K562 (cell line): ENCODE data around the gene NARF. TPM values are rescaled to one million over a fixed set of nuclear protein-coding genes. Genes with fewer than 3 reads are reported as not detected.

Source experiments
- ATAC-seq: fragments of 200-7000 bp; cut with Tn5 transposase; 3 replicates; pipeline ENCODE4 v1.9.1; 2020; ENCODE audit warnings: moderate library complexity
- BruUV-seq: library from RNA; stranded (reverse); fragments of 400-500 nt; replicated peaks from 2 replicates; lab custom pipeline; 2021; lab: Mats Ljungman, UMichigan
- CTCF ChIA-PET: fragments of 300-600 bp; formaldehyde crosslinking; extraction: SDS; loops from one replicate; lab custom pipeline; 2021; ENCODE audit warnings: low intra/inter-chr PET ratio; lab: Yijun Ruan, JAX
- POLR2A ChIA-PET: fragments of 300-600, 350-650 bp; sonication (Branson Sonifier 250); formaldehyde crosslinking; extraction: SDS; loops from one replicate; lab custom pipeline; 2021; ENCODE audit warnings: antibody characterized with exemption, inconsistent platforms; lab: Yijun Ruan, JAX
- DNase-seq, 4 experiments: peaks; one replicate each; pipeline versions ENCODE4 v3.0.0 to v3.0.0-alpha.2; 2011 to 2018; ENCODE audit warnings: low spot score in 3 of 4, mixed read lengths in 3 of 4; ENCODE audit errors: extremely low read depth in 1 of 4
- FAIRE-seq: peaks from 2 replicates; lab custom pipeline; 2011; peaks lifted over from hg19 to GRCh38; lab: Jason Lieb, UNC
- H2AFZ ChIP-seq: 2 replicates; pipeline ENCODE4 v1.6.0; 2011; ENCODE audit warnings: low read depth, low read length, control low read depth, inconsistent platforms
- H3K27ac ChIP-seq: fragments of 200-600 bp; 3 replicates; pipeline ENCODE4 v1.8.0; 2011; ENCODE audit warnings: low read depth, mild to moderate bottlenecking, control low read depth, inconsistent platforms, low read length, moderate library complexity, mixed read lengths; ENCODE audit errors: extremely low read depth
- H3K27me3 ChIP-seq, 2 experiments: fragments of 300-600 bp in 1 of 2; 2 replicates in 1 of 2; 3 replicates in 1 of 2; pipeline versions ENCODE4 v1.6.0 to v1.8.0; 2011; ENCODE audit warnings: inconsistent platforms in 2 of 2, low read length in 2 of 2, mild to moderate bottlenecking in 1 of 2, mixed read lengths in 1 of 2, moderate library complexity in 1 of 2; ENCODE audit not compliant: control insufficient read depth in 2 of 2, insufficient read depth in 2 of 2
- H3K36me3 ChIP-seq: fragments of 300-600 bp; 3 replicates; pipeline ENCODE4 v1.8.0; 2011; ENCODE audit warnings: mild to moderate bottlenecking, low read length, inconsistent platforms; ENCODE audit not compliant: control insufficient read depth, insufficient read depth
- H3K4me1 ChIP-seq, 2 experiments: fragments of 200-600 bp in 1 of 2; replicated peaks in 1 of 2; 2 replicates in 1 of 2; 3 replicates in 1 of 2; pipeline versions ENCODE4 v1.5.1 to v1.8.0; 2011; ENCODE audit warnings: inconsistent platforms in 2 of 2, low read length in 2 of 2, mild to moderate bottlenecking in 1 of 2, mixed read lengths in 1 of 2, moderate library complexity in 1 of 2; ENCODE audit not compliant: control insufficient read depth in 2 of 2, insufficient read depth in 2 of 2
- H3K4me2 ChIP-seq: 2 replicates; pipeline ENCODE4 v1.6.1; 2011; ENCODE audit warnings: low read length, control low read depth, inconsistent platforms, mixed read lengths; ENCODE audit not compliant: insufficient read depth
- H3K4me3 ChIP-seq: fragments of 200-600 bp; sonication (generic), shearing (Covaris generic); 2 replicates; pipeline ENCODE4 v1.5.1; 2016; ENCODE audit warnings: control low read depth, inconsistent platforms
- H3K79me2 ChIP-seq: fragments of 200-600 bp; 3 replicates; pipeline ENCODE4 v1.8.0; 2011; ENCODE audit warnings: low read length, inconsistent platforms; ENCODE audit not compliant: control insufficient read depth, insufficient read depth
- H3K9ac ChIP-seq, 2 experiments: 2 replicates each; pipeline versions ENCODE4 v1.6.0 to v1.6.1; 2011; ENCODE audit warnings: low read depth in 2 of 2, low read length in 2 of 2, control low read depth in 1 of 2, inconsistent platforms in 1 of 2, mild to moderate bottlenecking in 1 of 2, mixed read lengths in 1 of 2; ENCODE audit not compliant: insufficient read depth in 1 of 2
- H3K9me1 ChIP-seq: one replicate; pipeline ENCODE4 v1.6.0; 2011; ENCODE audit warnings: inconsistent platforms, mild to moderate bottlenecking, low read length, moderate library complexity; ENCODE audit not compliant: control insufficient read depth, insufficient read depth
- H3K9me3 ChIP-seq: replicated peaks from 2 replicates; pipeline ENCODE4 v1.5.1; 2011; ENCODE audit warnings: low read depth, low read length, inconsistent platforms; ENCODE audit not compliant: control insufficient read depth, insufficient read depth
- H4K20me1 ChIP-seq: replicated peaks from 2 replicates; pipeline ENCODE4 v1.6.1; 2011; ENCODE audit warnings: low read length, inconsistent platforms, mixed read lengths; ENCODE audit not compliant: control insufficient read depth, insufficient read depth
- HNRNPK ChIP-seq: fragments of 200-400 bp; formaldehyde crosslinking; IDR thresholded peaks from one replicate; pipeline ENCODE4 v1.6.1; 2018; ENCODE audit warnings: mild to moderate bottlenecking, low read depth, low read length; ENCODE audit not compliant: poor library complexity, severe bottlenecking
- MAFG ChIP-seq: fragments of 450-650 bp; conservative IDR thresholded peaks from 2 replicates; pipeline ENCODE4 v1.6.1; 2016; ENCODE audit warnings: missing genetic modification characterization, missing compliant biosample characterization
- NCOR1 ChIP-seq: fragments of 450-650 bp; IDR thresholded peaks from 2 replicates; pipeline ENCODE4 v1.6.1; 2016; ENCODE audit warnings: mild to moderate bottlenecking, moderate library complexity
- RAD21 ChIP-seq, 2 experiments: fragments of 250-450 bp in 1 of 2; fragments of 450-650 bp in 1 of 2; sonication (Bioruptor Pico) in 1 of 2; formaldehyde crosslinking in 1 of 2; IDR thresholded peaks in 1 of 2; conservative IDR thresholded peaks in 1 of 2; 2 replicates each; pipeline versions ENCODE4 v1.4.0 to v1.8.0; 2020 to 2022; ENCODE audit warnings: mild to moderate bottlenecking in 2 of 2, moderate library complexity in 1 of 2
- RBM15 ChIP-seq: fragments of 200-400 bp; formaldehyde crosslinking; IDR thresholded peaks from 2 replicates; pipeline ENCODE4 v1.6.1; 2018; ENCODE audit warnings: mild to moderate bottlenecking, low read length, moderate library complexity; ENCODE audit not compliant: insufficient read depth
- SP2 ChIP-seq: IDR thresholded peaks from 2 replicates; pipeline ENCODE4 v1.6.1; 2011; ENCODE audit warnings: mild to moderate bottlenecking, low read depth, low read length, moderate library complexity; ENCODE audit not compliant: poor library complexity, severe bottlenecking; ENCODE audit errors: extremely low read depth
- TFE3 ChIP-seq: fragments of 450-650 bp; formaldehyde crosslinking; IDR thresholded peaks from 2 replicates; pipeline ENCODE4 v1.4.0; 2020; ENCODE audit warnings: mild to moderate bottlenecking, mixed read lengths
- U2AF1 ChIP-seq: fragments of 200-400 bp; formaldehyde crosslinking; optimal IDR thresholded peaks from 2 replicates; pipeline ENCODE3; 2017; ENCODE audit warnings: mild to moderate bottlenecking, low read depth, low read length, moderate library complexity
- ZNF134 ChIP-seq: fragments of 250-450 bp; sonication (Bioruptor Pico); conservative IDR thresholded peaks from 2 replicates; pipeline ENCODE4 v1.4.0; 2020
- ZNF561 ChIP-seq: fragments of 450-650 bp; formaldehyde crosslinking; conservative IDR thresholded peaks from 2 replicates; pipeline ENCODE4 v1.4.0; 2020; ENCODE audit warnings: mild to moderate bottlenecking, moderate library complexity
- WGBS: fragments of 100-300 bp; shearing (Covaris generic); methylation state at CpG from one replicate; pipeline ENCODE4 v1.1.6; 2016; ENCODE audit warnings: low coverage, mixed read lengths; ENCODE audit not compliant: insufficient coverage; ENCODE audit errors: missing lambda C conversion rate; 5-methylcytosine and 5-hydroxymethylcytosine counted together
- in situ Hi-C: fragments of 300-500 bp; cut with MboI; formaldehyde crosslinking; loops from 4 replicates; pipeline ENCODE4 v1.15.0; 2018; ENCODE audit warnings: inconsistent platforms, mixed read lengths
- intact Hi-C: fragments of 100-400 bp; cut with micrococcal nuclease; formaldehyde crosslinking; loops from 2 replicates; pipeline ENCODE4 v1.14.2; 2022
- polyA plus RNA-seq, 8 experiments: library from polyadenylated mRNA; depleted of rRNA in 4 of 8; stranded (reverse) in 5 of 8; unstranded in 3 of 8; fragments of >200 nt; fragmentation: Nextera tagmentation in 2 of 8; fragmentation: Illumina TruSeq in 1 of 8; extraction: Ambion mirVana in 2 of 8; extraction: Trizol in 1 of 8; gene quantifications; 2 replicates each; pipeline versions ENCODE4 v1.2.1 to v1.2.3, GENCODE V29; 2011 to 2014; ENCODE audit warnings: inconsistent platforms in 1 of 8, missing spikeins in 1 of 8
- total RNA-seq, 7 experiments: library from RNA; depleted of rRNA in 6 of 7; stranded (reverse); fragments of >200 nt in 6 of 7; fragmentation: Illumina TruSeq in 2 of 7; extraction: Trizol in 2 of 7; gene quantifications; 2 replicates each; pipeline versions ENCODE4 v1.2.1 to v1.2.3, GENCODE V29; 2011 to 2021; ENCODE audit warnings: low replicate concordance in 1 of 7

NARF gene
- total and polyA plus RNA-seq, 9 of the 15 experiments (the other 6 are each of a cell fraction or from before 2014, with no cell fraction given): 60.4 to 423 (median 132) TPM

- Histone ChIP-seq H3K27ac (no peak overlapping the region; the same call in 2 of the 3 replicates), H3K36me3 (peaks cover 87% of the 10 kb centered on the region), H2AFZ (no peak overlapping the region), H4K20me1 (no peaks in the 10 kb centered on the region), H3K4me3 (no peak overlapping the region), H3K4me1 (peaks cover 14 to 15% of the 10 kb centered on the region in 2 experiments; a peak in 4 of 5 replicates), H3K9ac (no peak overlapping the region), H3K4me2 (no peak overlapping the region), H3K9me1 (no peaks in the 10 kb centered on the region), H3K9me3 (no peaks in the 10 kb centered on the region), H3K27me3 (no peaks in the 10 kb centered on the region; a peak in 1 of 5 replicates), H3K79me2 (peaks cover 55% of the 10 kb centered on the region)
- intact Hi-C loops: no loop called here
- no peak for FAIRE-seq
- in situ Hi-C loops: no loop called here
- ChIA-PET CTCF (no interaction called here), POLR2A (interaction anchor here (1.0 kb wide), 1 partner anchor 11 kb away, joined by 4 read pairs; the partner anchor contains the start of gene NARF)
- TF ChIP-seq HNRNPK (no peak), RBM15 (no peak), MAFG (tag) (no peak)
- no TSS peak for BruUV-seq
- WGBS: 60% methylated on average over 7 of the region's 7 CpGs
- no peak for ATAC-seq
- DNase-seq: no peak
These were observed 10.2 kb downstream of the NARF start for GRCh38 chr17:82468692-82469091.

GRCh38 chr17:82470065-82470464 is 11.5 kb downstream of the NARF start:
- POLR2A ChIA-PET: interaction anchor here (0.9 to 1.5 kb wide), 2 partner anchors 22 to 111 kb away, joined by 3 to 4 read pairs; no protein-coding TSS in a partner anchor
- BruUV-seq: no TSS peak
- WGBS: 100% methylated on average over 7 of the region's 7 CpGs
- TF ChIP-seq ZNF134 (no peak), NCOR1 (no peak), U2AF1 (no peak), SP2 (no peak), ZNF561 (no peak), RAD21 (CRISPR knock-in tag; conservative IDR thresholded peaks at IDR 0.05 in 1 of 2, IDR thresholded peaks at IDR 0.05 in 1 of 2) (no peak), TFE3 (CRISPR knock-in tag) (no peak), RBM15 (no peak)

More at GRCh38 chr17:82470065-82470464, 11.5 kb downstream of the NARF start:
- Histone ChIP-seq H3K9ac (no peak overlapping the region), H3K36me3 (peaks cover 87% of the 10 kb centered on the region), H3K4me3 (no peak overlapping the region), H3K27me3 (no peaks in the 10 kb centered on the region), H3K4me1 (peaks cover 2 to 12% of the 10 kb centered on the region in 2 experiments; a peak in 4 of 5 replicates), H3K79me2 (peaks cover 53% of the 10 kb centered on the region), H3K9me3 (no peaks in the 10 kb centered on the region), H2AFZ (no peak overlapping the region), H3K27ac (no peak overlapping the region), H3K4me2 (no peak overlapping the region), H4K20me1 (no peaks in the 10 kb centered on the region; the same call in 1 of the 2 replicates), H3K9me1 (no peaks in the 10 kb centered on the region)
- FAIRE-seq (no peak), ATAC-seq (no peak), DNase-seq (no peak)
- intact Hi-C loops: no loop called here
- in situ Hi-C loops: no loop called here
- CTCF ChIA-PET: no interaction called here
